Astrocyte (in vitro differentiated cells and primary cell): Measurements from ENCODE around the gene CCNF.

Experiments used
- CTCF ChIP-seq: IDR thresholded peaks from 2 replicates; pipeline ENCODE4 v1.5.1; 2011; ENCODE audit warnings: low read depth, mild to moderate bottlenecking, inconsistent platforms, low read length, moderate library complexity; ENCODE audit not compliant: insufficient read depth
- EZH2 ChIP-seq: IDR thresholded peaks from 2 replicates; pipeline ENCODE4 v1.6.1; 2012; ENCODE audit warnings: mild to moderate bottlenecking, low read length, inconsistent platforms; ENCODE audit not compliant: insufficient read depth

GRCh38 chr16:2451851-2452320 is 22.6 kb downstream of the CCNF start:
- TF ChIP-seq EZH2 (no peak), CTCF (no peak)
